ENCODE results near the gene WFDC1.

The WFDC1 gene

GRCh38 chr16:84356591-84357116, 62.0 kb downstream of the WFDC1 start:
- DNase-seq (ENCODE audit: low spot score) = no peak
- TF ChIP-seq CTCF (IDR thresholded peaks at IDR 0.05; ENCODE audit: extremely low read depth, missing control alignments) = no peak

GRCh38 chr16:84357191-84357651, 62.5 kb downstream of the WFDC1 start:
- no peak for DNase-seq (ENCODE audit: low spot score)
- TF ChIP-seq CTCF (IDR thresholded peaks at IDR 0.05; ENCODE audit: extremely low read depth, missing control alignments) = no peak

- TF ChIP-seq CTCF (IDR thresholded peaks at IDR 0.05; ENCODE audit: extremely low read depth, missing control alignments) = no peak
- no peak for DNase-seq (ENCODE audit: low spot score)
Measured at GRCh38 chr16:84358601-84359295, 64.1 kb downstream of the WFDC1 start.

- no peak for TF ChIP-seq CTCF (IDR thresholded peaks at IDR 0.05; ENCODE audit: extremely low read depth, missing control alignments)
- no peak for DNase-seq (ENCODE audit: low spot score)
Measured at GRCh38 chr16:84359326-84359725, 64.6 kb downstream of the WFDC1 start.

- no peak for TF ChIP-seq CTCF (IDR thresholded peaks at IDR 0.05; ENCODE audit: extremely low read depth, missing control alignments)
- no peak for DNase-seq (ENCODE audit: low spot score)
Measured at GRCh38 chr16:84360170-84360569, 65.5 kb downstream of the WFDC1 start.

- no peak for DNase-seq (ENCODE audit: low spot score)
- TF ChIP-seq CTCF (IDR thresholded peaks at IDR 0.05; ENCODE audit: extremely low read depth, missing control alignments) = no peak
Measured at GRCh38 chr16:84360748-84361147, 66.1 kb downstream of the WFDC1 start.

GRCh38 chr16:84361546-84361945, 66.9 kb downstream of the WFDC1 start:
- no peak for DNase-seq (ENCODE audit: low spot score)
- no peak for TF ChIP-seq CTCF (IDR thresholded peaks at IDR 0.05; ENCODE audit: extremely low read depth, missing control alignments)

Measured in GM20000 (cell line).